Tibial nerve (tissue), 4 donors: ENCODE data around the gene HOXA5.

ENCODE experiments used
- EP300 ChIP-seq, 2 donors: sonication (generic); formaldehyde crosslinking; IDR thresholded peaks; one replicate each; pipeline ENCODE4 v1.6.1; 2017; ENCODE audit warnings: antibody characterized with exemption in 2 of 2, mild to moderate bottlenecking in 1 of 2
- POLR2A ChIP-seq, 2 donors: fragments of 450-650 bp; IDR thresholded peaks; one replicate each; pipeline ENCODE4 v1.6.1; 2017; ENCODE audit warnings: antibody characterized with exemption in 2 of 2, mild to moderate bottlenecking in 2 of 2, moderate library complexity in 2 of 2
- TF ChIP-seq, protein P1 (sequence below), 5 experiments: fragments of 200-600 bp in 3 of 5; fragments of 450-650 bp in 2 of 5; sonication (generic) in 3 of 5; IDR thresholded peaks; one replicate each; pipeline ENCODE4 v1.5.1; 2016 to 2019; ENCODE audit warnings: antibody characterized with exemption in 5 of 5, mild to moderate bottlenecking in 3 of 5, moderate library complexity in 2 of 5

DNA sequence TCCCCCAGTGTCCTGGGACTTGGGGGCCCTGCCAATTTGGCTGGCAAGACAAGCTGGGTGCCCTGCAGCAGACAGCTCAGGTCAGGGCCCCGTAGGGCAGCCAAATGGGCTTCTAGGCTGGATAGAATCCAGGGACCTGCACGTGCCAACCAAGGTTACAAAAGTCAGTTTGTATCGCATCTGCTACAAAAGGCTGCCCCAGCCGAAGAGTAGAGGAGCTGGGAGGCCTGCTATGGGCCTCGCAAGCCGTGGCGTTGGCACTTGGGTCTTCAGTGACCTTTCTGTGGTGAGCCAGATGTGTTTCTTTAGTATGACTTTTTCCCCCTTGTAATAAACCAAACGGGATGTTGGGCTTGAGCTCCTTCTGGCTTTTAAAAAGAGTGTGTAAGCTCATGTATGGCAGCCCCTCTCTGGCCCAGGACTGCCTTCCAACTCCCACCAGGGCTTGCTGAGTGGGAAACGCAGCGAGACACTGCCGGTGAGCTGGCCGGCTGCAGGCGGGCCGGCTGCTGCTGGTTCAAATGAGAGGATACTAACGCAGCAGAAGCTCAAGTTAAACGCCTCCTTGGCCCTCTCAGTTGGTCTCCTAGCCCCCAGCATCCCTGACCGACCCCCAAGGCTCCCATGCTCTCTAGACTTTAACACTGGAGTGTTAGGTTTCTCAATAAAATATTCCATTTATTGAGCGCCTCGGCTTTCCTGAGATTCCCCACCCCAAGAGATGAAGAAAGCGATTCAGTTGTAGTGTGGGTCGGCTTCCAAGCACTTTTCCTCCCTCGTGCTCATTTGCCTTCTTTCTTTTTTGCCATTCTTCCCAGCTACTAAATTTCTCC is 33.7 kb upstream of the HOXA5 start:
- TF ChIP-seq POLR2A (IDR thresholded peaks at IDR 0.05) (no peak), EP300 (IDR thresholded peaks at IDR 0.05) (no peak)
- TF ChIP-seq, protein P1, sequence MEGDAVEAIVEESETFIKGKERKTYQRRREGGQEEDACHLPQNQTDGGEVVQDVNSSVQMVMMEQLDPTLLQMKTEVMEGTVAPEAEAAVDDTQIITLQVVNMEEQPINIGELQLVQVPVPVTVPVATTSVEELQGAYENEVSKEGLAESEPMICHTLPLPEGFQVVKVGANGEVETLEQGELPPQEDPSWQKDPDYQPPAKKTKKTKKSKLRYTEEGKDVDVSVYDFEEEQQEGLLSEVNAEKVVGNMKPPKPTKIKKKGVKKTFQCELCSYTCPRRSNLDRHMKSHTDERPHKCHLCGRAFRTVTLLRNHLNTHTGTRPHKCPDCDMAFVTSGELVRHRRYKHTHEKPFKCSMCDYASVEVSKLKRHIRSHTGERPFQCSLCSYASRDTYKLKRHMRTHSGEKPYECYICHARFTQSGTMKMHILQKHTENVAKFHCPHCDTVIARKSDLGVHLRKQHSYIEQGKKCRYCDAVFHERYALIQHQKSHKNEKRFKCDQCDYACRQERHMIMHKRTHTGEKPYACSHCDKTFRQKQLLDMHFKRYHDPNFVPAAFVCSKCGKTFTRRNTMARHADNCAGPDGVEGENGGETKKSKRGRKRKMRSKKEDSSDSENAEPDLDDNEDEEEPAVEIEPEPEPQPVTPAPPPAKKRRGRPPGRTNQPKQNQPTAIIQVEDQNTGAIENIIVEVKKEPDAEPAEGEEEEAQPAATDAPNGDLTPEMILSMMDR (IDR thresholded peaks at IDR 0.05) = no peak
